GM12873 (cell line): Measurements from ENCODE around the gene BCHE.

ENCODE experiments used
- CTCF ChIP-seq: IDR thresholded peaks from 2 replicates; pipeline ENCODE4 v1.5.1; 2012; ENCODE audit warnings: low read depth, mild to moderate bottlenecking, moderate library complexity, low read length, control low read depth; ENCODE audit not compliant: insufficient read depth; ENCODE audit errors: missing control alignments

The BCHE gene

GRCh38 chr3:165754219-165755007 lies 82.8 kb downstream of the BCHE start:
- no peak for TF ChIP-seq CTCF

- TF ChIP-seq CTCF = no peak
These were observed 83.7 kb downstream of the BCHE start for GRCh38 chr3:165753560-165753959.

GRCh38 chr3:165751637-165752036 lies 85.6 kb downstream of the BCHE start:
- TF ChIP-seq CTCF = no peak

GRCh38 chr3:165749821-165750220 lies 87.4 kb downstream of the BCHE start:
- no peak for TF ChIP-seq CTCF

- no peak for TF ChIP-seq CTCF
These were observed 88.0 kb downstream of the BCHE start for GRCh38 chr3:165749241-165749640.

GRCh38 chr3:165748094-165748493 lies 89.1 kb downstream of the BCHE start:
- no peak for TF ChIP-seq CTCF

- no peak for TF ChIP-seq CTCF
These were observed 90.3 kb downstream of the BCHE start for GRCh38 chr3:165746874-165747273.

- no peak for TF ChIP-seq CTCF
These were observed 93.2 kb downstream of the BCHE start for GRCh38 chr3:165744025-165744424.
